Measurements from ENCODE around the gene COLGALT1. TPM values are rescaled to one million over a fixed set of nuclear protein-coding genes. Genes with fewer than 3 reads are reported as not detected.

Gene COLGALT1
- total and polyA plus RNA-seq, 9 of the 15 experiments (the other 6 are each of a cell fraction or from before 2014, with no cell fraction given), result 4.9 to 119 (median 82.6) TPM

- TF ChIP-seq ZNF512 (tag; IDR thresholded peaks at IDR 0.05) (peak; percentile 97), KAT7 (CRISPR knock-in tag; IDR thresholded peaks at IDR 0.05; ENCODE audit: borderline replicate concordance) (0 out of 2 replicates have a peak, but pooled peaks have one; percentile 12), EGR1 (conservative IDR thresholded peaks at IDR 0.05) (no peak), SNRNP70 (optimal IDR thresholded peaks at IDR 0.05; ENCODE audit: low read depth, low read length) (no peak), HBP1 (CRISPR knock-in tag; IDR thresholded peaks at IDR 0.05) (no peak)
These were observed 16.7 kb upstream of the COLGALT1 start (continued) for GRCh38 chr19:17538684-17539237.

All from K562 (cell line).